Stimulated activated CD4-positive, alpha-beta T cell treated with anti-CD3 and anti-CD28 coated beads, TNF-alpha, amount 100 ng/mL, for 4 hours (primary cell): ENCODE results near the gene SLC8A2.
A peak's percentile ranks its signal among the peaks of the same experiment; 100 is the strongest.

Source experiments
- DNase-seq, 3 experiments: peaks; one replicate each; pipeline ENCODE4 v3.0.0-alpha.2; 2020; ENCODE audit warnings: low read depth in 3 of 3

Gene SLC8A2

GRCh38 chr19:47459477-47459876 lies 12.2 kb downstream of the SLC8A2 start:
- DNase-seq: no peak

- DNase-seq: no peak
Measured at GRCh38 chr19:47458672-47459071, 13.0 kb downstream of the SLC8A2 start.

- no peak for DNase-seq
Measured at GRCh38 chr19:47456721-47457474, 14.8 kb downstream of the SLC8A2 start.

- no peak for DNase-seq
Measured at GRCh38 chr19:47450478-47450877, 21.2 kb downstream of the SLC8A2 start.

- DNase-seq: no peak
Measured at GRCh38 chr19:47448360-47448727, 23.3 kb downstream of the SLC8A2 start.

- DNase-seq: peak in 1 of 3 experiments; percentile 38
Measured at GRCh38 chr19:47447470-47448359, 24.0 kb downstream of the SLC8A2 start.

- DNase-seq: no peak
Measured at GRCh38 chr19:47446534-47447469, 24.9 kb downstream of the SLC8A2 start.

GRCh38 chr19:47445937-47446402 lies 25.7 kb downstream of the SLC8A2 start:
- DNase-seq: peak in 2 of 3 experiments; percentile 79 to 86

GRCh38 chr19:47445527-47445926 lies 26.2 kb downstream of the SLC8A2 start:
- DNase-seq: no peak

- no peak for DNase-seq
Measured at GRCh38 chr19:47444388-47444821, 27.3 kb downstream of the SLC8A2 start.

- DNase-seq: no peak
Measured at GRCh38 chr19:47443331-47443730, 28.4 kb downstream of the SLC8A2 start.

- no peak for DNase-seq
Measured at GRCh38 chr19:47438793-47439220, 32.9 kb downstream of the SLC8A2 start.

GRCh38 chr19:47437500-47437899 lies 34.2 kb downstream of the SLC8A2 start:
- no peak for DNase-seq

- DNase-seq: peak; percentile 76 to 80 (median 77)
Measured at GRCh38 chr19:47436712-47437401, 34.8 kb downstream of the SLC8A2 start.

- DNase-seq: no peak
Measured at GRCh38 chr19:47435883-47436417, 35.7 kb downstream of the SLC8A2 start.

- no peak for DNase-seq
Measured at GRCh38 chr19:47435196-47435595, 36.5 kb downstream of the SLC8A2 start.

- no peak for DNase-seq
Measured at GRCh38 chr19:47434088-47434487, 37.6 kb downstream of the SLC8A2 start.

- no peak for DNase-seq
Measured at GRCh38 chr19:47433121-47433520, 38.6 kb downstream of the SLC8A2 start.

GRCh38 chr19:47432499-47432898 lies 39.2 kb downstream of the SLC8A2 start:
- no peak for DNase-seq

- DNase-seq: no peak
Measured at GRCh38 chr19:47432091-47432490, 39.6 kb downstream of the SLC8A2 start.
